ENCODE results near the gene KLHL17.

GRCh38 chr1:943545-944340, 16.6 kb upstream of the KLHL17 start:
- TF ChIP-seq CTCF (IDR thresholded peaks at IDR 0.05) (no peak), POLR2AphosphoS5 (IDR thresholded peaks at IDR 0.05) (no peak)
